ENCODE results near the gene ARHGAP45.
A peak's percentile ranks its signal among the peaks of the same experiment; 100 is the strongest.

Gene ARHGAP45

GRCh38 chr19:1087813-1088415 lies 20.9 kb downstream of the ARHGAP45 start:
- DNase-seq = no peak

DNA sequence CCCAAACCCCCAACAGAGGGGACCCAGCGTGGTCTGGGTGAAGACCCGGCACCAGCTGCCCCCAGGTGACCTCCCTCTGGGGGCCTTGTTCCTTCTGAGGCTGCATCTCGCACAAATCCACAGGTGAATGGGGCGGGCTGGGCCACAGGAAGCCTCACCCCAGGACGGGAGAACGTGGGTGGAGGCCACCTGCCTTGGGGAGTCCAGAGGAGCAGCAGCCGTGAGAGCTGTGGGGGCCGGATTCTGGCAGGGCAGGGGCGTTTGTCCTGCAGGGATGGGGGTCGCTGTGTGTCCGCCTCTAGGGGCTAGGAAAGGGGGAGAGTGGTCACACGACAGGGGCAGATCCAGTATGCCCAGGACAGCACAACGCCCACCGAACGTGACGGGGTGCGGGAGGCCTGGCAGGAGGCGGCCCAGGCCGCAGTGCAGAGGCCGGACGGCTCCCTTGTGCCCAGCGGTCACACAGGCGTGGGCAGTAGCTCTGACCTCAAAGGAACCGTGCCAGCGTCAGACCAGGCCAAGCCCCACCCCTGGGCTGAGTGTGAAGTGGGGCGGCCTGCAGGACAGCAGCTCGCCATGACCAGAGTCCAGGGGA lies 21.5 kb downstream of the ARHGAP45 start:
- DNase-seq = no peak

- DNase-seq = no peak
Measured at GRCh38 chr19:1089126-1089771, 22.3 kb downstream of the ARHGAP45 start.

GRCh38 chr19:1089891-1090290 lies 22.9 kb downstream of the ARHGAP45 start:
- no peak for DNase-seq

DNA sequence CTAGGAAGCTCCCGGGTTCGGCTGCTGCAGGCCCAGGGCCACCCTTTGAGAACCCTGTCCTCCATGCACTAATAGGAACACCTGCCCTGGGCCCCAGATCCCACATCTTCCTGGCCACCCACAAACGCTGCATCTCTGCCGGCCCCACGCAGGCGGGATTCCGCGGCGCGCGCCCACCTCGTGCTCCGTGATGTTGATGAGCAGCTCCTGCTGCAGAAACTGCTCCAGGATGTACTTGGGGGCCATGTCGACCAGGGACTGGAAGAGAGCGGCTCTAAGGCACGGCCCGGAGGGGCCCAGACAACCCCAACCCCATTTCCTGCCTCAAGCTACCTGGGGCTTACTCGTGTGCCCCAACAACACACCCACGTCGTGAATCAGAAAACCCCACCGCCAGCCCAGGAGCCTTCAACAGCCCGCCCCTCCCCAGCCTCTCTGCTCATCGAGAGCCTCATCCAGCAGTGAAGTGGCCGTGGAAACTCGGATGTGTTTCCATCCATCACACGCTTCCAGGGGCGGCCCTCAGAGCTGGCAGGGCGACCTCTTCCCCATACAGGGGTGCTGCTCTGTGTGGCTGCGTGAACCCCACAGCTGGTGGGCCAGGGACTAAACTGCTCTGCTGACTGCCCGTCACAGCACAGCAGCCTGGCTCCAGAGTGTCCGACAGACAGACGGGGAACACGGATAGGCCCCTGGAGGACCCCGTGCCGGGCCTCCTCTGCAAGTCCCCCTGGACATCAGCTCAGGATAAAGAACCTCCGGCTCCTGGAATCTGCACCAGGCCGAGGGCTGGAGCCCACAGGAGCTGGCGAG lies 24.0 kb downstream of the ARHGAP45 start:
- no peak for DNase-seq

GRCh38 chr19:1091544-1092175 lies 24.7 kb downstream of the ARHGAP45 start:
- DNase-seq = no peak

GRCh38 chr19:1093330-1093729 lies 26.4 kb downstream of the ARHGAP45 start:
- DNase-seq = no peak

GRCh38 chr19:1093811-1094553 lies 27.0 kb downstream of the ARHGAP45 start:
- DNase-seq = no peak

DNA sequence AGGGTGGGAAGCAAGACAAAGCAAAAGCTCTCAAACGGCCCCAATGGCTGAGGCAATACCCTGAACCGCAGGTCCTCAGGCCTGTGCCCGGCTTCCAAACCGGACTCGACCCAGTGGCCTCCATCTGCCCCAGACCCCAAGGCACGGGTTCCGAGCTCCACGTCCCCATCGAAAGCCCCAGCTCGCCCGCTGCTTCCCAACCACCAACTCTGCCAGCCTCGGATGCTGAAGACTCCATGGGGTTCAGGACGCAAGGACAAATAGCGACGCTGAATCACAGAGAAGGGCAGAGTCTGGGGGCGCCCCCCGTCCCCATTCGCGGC lies 27.6 kb downstream of the ARHGAP45 start:
- DNase-seq = no peak

GRCh38 chr19:1094978-1095701 lies 28.2 kb downstream of the ARHGAP45 start, which contains the start of gene POLR2E:
TSS of gene POLR2E (minus strand) at chr19:1095375. CDS start at chr19:1095315, 60 bp downstream.
- peak; percentile 86 for DNase-seq

GRCh38 chr19:1097810-1098176 lies 30.8 kb downstream of the ARHGAP45 start:
- no peak for DNase-seq

DNA sequence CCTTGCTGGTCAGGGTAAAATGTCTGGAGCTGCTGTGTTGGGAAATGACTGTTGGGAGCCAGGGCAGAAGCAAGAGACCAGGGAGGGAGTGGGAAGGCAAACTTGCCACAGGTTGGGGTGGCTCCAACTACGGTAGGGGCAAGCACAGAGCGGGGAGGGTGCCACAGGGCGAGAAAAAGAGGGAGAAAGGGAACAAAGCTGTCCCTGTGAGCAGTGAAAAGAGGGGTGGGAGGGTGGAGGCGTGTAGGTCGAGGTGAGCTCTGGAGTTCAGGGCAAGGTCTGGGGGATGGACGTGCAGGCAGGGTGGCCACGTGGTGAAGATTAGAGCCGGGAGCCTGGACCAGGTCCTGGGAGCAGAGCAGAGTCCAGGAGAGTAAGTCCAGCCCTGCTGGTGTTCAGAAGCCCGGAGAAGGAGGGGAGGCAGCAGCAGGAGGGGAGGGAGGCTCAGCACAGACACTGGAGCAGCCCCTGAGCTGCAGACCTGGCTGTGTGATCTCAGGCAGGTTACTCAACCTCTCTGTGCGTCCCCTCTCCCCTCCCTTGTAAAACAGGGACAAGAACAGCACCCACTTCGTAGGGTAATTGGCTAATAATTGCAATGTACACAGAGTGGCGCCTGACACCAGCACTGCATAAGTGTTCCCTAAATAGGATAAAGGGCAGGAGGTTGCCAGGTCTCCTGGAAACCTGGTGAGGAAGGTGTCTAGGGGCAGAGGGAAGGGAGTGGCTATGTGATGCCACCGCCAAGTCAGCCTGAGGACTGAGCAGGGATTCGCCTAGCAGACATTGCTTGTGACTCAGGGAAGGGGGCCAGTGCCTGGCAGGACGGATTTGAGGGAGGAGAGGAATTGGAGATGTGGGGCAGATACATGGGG lies 31.4 kb downstream of the ARHGAP45 start:
- DNase-seq = no peak

DNA sequence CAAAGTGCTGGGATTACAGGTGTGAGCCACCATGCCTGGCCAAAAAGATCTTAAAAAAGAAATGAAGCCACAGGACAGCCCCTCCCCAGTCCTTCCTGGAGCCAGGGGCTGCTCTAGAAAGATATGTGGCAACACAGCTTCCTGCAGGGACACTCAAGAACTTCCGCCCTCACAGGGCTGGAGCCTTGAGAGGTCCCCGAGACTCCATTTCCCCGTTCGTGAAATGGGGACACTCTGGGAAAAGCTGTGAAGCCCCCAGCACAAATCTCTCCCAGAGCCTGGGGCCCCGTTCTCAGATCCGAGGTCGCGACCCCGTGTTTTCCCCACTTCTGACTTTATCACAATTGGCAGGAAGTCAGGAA lies 34.4 kb downstream of the ARHGAP45 start:
- DNase-seq = no peak

DNA sequence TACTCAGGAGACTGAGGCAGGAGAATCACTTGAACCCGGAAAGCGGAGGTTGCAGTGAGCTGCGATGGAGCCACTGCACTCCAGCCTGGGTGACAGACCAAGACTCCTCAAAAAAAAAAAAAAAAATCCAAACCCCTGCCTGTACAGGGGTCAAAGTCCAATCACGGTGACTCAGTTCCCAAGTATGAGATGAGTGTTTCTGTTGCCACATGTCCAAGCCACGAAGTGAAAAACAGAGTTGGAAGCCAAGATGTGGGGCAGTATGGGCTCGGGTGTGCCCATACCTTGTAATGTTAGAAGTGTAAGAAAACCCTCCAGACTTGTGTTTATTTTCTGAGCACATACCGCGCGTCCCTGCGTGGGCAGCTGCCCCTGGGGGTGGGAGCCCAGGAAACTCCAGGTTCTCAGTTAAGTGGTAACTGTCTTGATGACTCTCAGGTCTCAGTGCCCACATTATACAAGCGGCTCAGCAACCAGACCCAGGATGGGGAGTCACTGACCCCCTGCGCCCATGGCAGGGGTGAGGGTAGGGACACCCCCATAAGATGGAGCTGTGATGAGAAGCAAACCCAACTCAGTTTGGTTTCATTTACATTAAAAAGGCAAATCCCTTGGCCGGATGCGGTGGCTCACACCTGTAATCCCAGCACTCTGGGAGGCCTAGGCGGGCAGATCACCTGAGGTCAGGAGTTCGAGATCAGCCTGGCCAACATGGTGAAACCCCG lies 35.6 kb downstream of the ARHGAP45 start:
- no peak for DNase-seq

GRCh38 chr19:1103132-1103707 lies 36.3 kb downstream of the ARHGAP45 start:
- DNase-seq = no peak

DNA sequence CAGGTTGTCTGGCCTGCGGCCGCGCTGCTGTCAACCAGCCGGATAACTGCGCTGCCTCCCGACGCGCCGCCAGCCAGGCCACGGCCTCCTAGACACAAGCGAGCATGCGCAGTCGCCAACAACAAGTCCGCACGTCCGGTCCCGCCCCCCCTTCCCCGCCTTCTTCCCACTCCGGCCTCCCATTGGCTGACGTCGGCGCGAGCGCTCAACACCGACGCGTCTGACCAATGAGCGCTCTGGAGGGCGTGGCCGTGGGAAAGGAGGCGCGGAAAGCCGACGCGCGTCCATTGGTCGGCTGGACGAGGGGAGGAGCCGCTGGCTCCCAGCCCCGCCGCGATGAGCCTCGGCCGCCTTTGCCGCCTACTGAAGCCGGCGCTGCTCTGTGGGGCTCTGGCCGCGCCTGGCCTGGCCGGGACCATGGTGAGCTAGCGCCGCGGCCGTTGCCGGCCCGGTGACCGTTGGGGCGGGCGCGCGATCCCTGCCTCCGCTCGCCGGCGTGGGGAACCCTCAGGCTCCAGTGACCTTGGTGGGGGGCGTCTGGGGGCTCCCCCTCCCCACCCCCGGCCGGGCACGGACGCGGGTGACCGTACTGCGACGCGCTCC lies 36.8 kb downstream of the ARHGAP45 start, which contains the start of gene GPX4:
Gene GPX4, plus strand, starts transcription at position 287 of the 603 bp plus-strand sequence. Its CDS starts 50 bp downstream, at position 337.
- peak; percentile 94 for DNase-seq

DNA sequence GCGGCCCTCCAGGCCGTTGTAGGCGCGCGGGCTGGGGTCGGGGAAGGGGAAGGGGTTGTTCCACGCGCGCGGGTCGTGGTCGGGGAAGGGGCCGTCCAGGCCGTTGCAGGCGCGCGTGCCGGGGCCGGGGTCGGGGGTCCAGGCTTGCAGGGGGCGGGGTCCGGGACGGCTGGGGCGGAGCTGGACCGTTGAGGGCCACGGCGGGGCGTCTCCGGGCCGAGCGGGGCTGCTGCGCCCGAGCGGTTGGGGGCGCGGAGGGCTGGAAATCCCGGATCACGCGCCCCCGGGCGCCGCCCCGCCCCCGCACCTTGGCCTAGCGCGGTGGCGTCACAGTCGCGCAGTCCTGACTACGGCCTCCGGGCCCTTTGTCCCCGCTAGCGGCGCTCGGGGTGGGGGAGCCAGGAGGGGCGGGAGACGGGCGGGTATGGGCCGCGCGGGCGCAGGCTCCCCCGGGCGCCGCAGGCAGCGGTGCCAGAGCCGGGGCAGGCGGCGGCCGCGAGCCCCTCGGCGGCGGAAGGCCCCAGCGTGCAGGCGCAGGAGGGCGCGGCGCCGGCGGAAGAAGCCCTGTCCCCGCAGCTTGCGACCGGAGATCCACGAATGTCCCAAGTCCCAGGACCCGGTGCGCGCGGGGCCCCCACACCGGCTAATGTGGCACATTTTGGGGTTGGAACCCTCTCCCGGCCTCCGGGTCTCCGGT lies 37.5 kb downstream of the ARHGAP45 start:
- DNase-seq = peak; percentile 17
